Liver (tissue), 4 donors: Measurements from ENCODE around the gene ADAMTS15. TPM values are rescaled to one million over a fixed set of nuclear protein-coding genes. Genes with fewer than 3 reads are reported as not detected.

Experiments used
- polyA plus RNA-seq, 2 donors: library from polyadenylated mRNA; stranded (reverse) in 1 of 2; unstranded in 1 of 2; fragments of 200-250 nt in 1 of 2; fragments of >200 nt in 1 of 2; fragmentation: Nextera tagmentation in 1 of 2; extraction: Ambion mirVana in 1 of 2; gene quantifications; one replicate each; pipeline versions ENCODE4 v1.2.1 to v1.2.3, GENCODE V29; 2013 to 2015
- total RNA-seq, 2 donors: library from RNA; depleted of rRNA; stranded (reverse); fragments of >200 nt; gene quantifications; one replicate each; pipeline ENCODE4 v1.2.3, GENCODE V29; 2014
- donor health status: healthy.
- donor health status: healthy.
- donor health status: healthy.

The ADAMTS15 gene
- total and polyA plus RNA-seq, 4 donors: 0.06 to 1.3 (median 0.77) TPM

Other genes starting within 250 kb of the ADAMTS15 start
- gene ZBTB44, start 133.7 kb upstream of the ADAMTS15 start, total RNA-seq: 10 to 100 TPM; 24.2 to 33.9 TPM
- gene ZBTB44, start 133.7 kb upstream of the ADAMTS15 start, polyA plus RNA-seq: 1 to 10 TPM; 4.7 to 9.8 TPM
- gene ADAMTS8, start 20.0 kb upstream of the ADAMTS15 start, total RNA-seq: under 1 TPM in 1 of 2 donors, not detected in 1; 0.08 TPM
- under 1 TPM; 0.02 to 0.07 TPM for gene ADAMTS8, start 20.0 kb upstream of the ADAMTS15 start, polyA plus RNA-seq